Colonic mucosa (tissue), 4 donors: ENCODE measurements around the gene TMEM61. TPM values are rescaled to one million over a fixed set of nuclear protein-coding genes. Genes with fewer than 3 reads are reported as not detected.
A peak's percentile ranks its signal among the peaks of the same experiment; 100 is the strongest.

Experiments
- DNase-seq: peaks from one replicate; pipeline ENCODE4 v3.0.0-alpha.2; 2020
- H3K27ac ChIP-seq: fragments of 200-600 bp; one replicate; pipeline ENCODE4 v1.8.0; 2021
- H3K27me3 ChIP-seq: fragments of 200-600 bp; one replicate; pipeline ENCODE4 v1.8.0; 2021
- H3K36me3 ChIP-seq: fragments of 200-600 bp; one replicate; pipeline ENCODE4 v1.8.0; 2021
- H3K4me1 ChIP-seq: fragments of 200-600 bp; one replicate; pipeline ENCODE4 v1.8.0; 2021; ENCODE audit warnings: mild to moderate bottlenecking
- H3K4me3 ChIP-seq: fragments of 200-600 bp; one replicate; pipeline ENCODE4 v1.8.0; 2021
- H3K9ac ChIP-seq, 2 donors: one replicate each; pipeline ENCODE4 v1.7.0; 2013; ENCODE audit warnings: control low read depth in 2 of 2, low read depth in 2 of 2, low read length in 2 of 2
- H3K9me3 ChIP-seq: fragments of 200-600 bp; one replicate; pipeline ENCODE4 v1.8.0; 2021
- intact Hi-C: fragments of 100-400 bp; cut with DNase I; formaldehyde crosslinking; loops from one replicate; pipeline ENCODE4 v1.14.1; 2022
- total RNA-seq, 2 donors: library from RNA; stranded (reverse); fragmentation: NEBNext Ultra II Directional in 1 of 2; extraction: Animal tissue kit (Norgen Biotek cat#: 25700) in 1 of 2; gene quantifications; one replicate each; pipeline ENCODE4 v1.2.1, GENCODE V29; 2021
- TF ChIP-seq, protein P1 (sequence below): fragments of 200-600 bp; IDR thresholded peaks from one replicate; pipeline ENCODE4 v1.8.0; 2022; ENCODE audit warnings: antibody characterized with exemption, mild to moderate bottlenecking
- donor health status: healthy.
- donor health status: DM: no; HTN: no; CAD: no.
- donor health status: DM: no; HTN: no; CAD: no.

Gene TMEM61
- total RNA-seq, 2 donors from 2014 or later: 11.0 to 13.4 TPM

DNA sequence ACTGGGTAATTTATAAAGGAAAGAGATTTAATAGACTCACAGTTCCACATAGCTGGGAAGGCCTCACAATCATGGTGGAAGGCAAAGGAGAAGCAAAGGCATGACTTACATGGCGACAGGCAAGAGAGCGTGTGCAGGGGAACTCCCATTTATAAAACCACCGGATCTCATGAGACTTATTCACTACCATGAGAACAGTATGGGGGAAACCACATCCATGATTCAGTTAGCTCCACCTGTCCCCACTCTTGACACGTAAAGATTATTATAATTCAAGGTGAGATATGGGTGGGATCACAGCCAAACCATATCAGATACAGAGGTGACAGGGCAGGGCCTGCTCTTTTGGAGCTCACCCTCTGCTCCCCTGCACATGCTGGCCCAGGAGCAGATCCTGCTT is 31.4 kb upstream of the TMEM61 start:
- Histone ChIP-seq H3K9ac (no peak overlapping the region), H3K36me3 (no peaks in the 10 kb centered on the region), H3K9me3 (no peaks in the 10 kb centered on the region), H3K4me1 (no peaks in the 10 kb centered on the region), H3K27me3 (no peaks in the 10 kb centered on the region), H3K27ac (no peak overlapping the region), H3K4me3 (no peak overlapping the region)
- TF ChIP-seq, protein P1, sequence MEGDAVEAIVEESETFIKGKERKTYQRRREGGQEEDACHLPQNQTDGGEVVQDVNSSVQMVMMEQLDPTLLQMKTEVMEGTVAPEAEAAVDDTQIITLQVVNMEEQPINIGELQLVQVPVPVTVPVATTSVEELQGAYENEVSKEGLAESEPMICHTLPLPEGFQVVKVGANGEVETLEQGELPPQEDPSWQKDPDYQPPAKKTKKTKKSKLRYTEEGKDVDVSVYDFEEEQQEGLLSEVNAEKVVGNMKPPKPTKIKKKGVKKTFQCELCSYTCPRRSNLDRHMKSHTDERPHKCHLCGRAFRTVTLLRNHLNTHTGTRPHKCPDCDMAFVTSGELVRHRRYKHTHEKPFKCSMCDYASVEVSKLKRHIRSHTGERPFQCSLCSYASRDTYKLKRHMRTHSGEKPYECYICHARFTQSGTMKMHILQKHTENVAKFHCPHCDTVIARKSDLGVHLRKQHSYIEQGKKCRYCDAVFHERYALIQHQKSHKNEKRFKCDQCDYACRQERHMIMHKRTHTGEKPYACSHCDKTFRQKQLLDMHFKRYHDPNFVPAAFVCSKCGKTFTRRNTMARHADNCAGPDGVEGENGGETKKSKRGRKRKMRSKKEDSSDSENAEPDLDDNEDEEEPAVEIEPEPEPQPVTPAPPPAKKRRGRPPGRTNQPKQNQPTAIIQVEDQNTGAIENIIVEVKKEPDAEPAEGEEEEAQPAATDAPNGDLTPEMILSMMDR: no peak
- no peak for DNase-seq
- intact Hi-C loops: no loop called here

DNA sequence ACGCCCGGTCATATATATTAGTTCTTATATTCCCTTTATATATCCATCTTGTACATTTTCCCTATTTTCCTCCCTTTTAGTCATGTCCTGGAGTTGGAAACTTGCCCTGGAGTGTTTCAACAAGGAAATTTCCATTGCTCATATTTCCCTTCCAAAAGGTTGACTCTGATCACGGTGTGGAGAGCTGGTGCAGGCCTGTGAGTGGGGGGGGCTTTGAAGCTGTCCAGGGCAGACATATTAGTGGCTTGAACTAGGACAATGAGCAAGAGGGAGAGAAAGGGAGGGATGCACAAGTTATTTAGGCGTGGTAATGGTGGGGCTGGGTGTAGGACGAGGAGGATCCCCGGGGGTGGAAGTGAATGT is 30.4 kb upstream of the TMEM61 start:
- Histone ChIP-seq H3K27ac (no peak overlapping the region), H3K9me3 (no peaks in the 10 kb centered on the region), H3K27me3 (no peaks in the 10 kb centered on the region), H3K36me3 (no peaks in the 10 kb centered on the region), H3K4me1 (no peaks in the 10 kb centered on the region), H3K9ac (no peak overlapping the region), H3K4me3 (no peak overlapping the region)
- no peak for DNase-seq
- intact Hi-C loops: loop anchor here (1.0 kb wide), 1 partner anchor 46 kb away; no protein-coding TSS in a partner anchor
- TF ChIP-seq, protein P1: no peak

DNA sequence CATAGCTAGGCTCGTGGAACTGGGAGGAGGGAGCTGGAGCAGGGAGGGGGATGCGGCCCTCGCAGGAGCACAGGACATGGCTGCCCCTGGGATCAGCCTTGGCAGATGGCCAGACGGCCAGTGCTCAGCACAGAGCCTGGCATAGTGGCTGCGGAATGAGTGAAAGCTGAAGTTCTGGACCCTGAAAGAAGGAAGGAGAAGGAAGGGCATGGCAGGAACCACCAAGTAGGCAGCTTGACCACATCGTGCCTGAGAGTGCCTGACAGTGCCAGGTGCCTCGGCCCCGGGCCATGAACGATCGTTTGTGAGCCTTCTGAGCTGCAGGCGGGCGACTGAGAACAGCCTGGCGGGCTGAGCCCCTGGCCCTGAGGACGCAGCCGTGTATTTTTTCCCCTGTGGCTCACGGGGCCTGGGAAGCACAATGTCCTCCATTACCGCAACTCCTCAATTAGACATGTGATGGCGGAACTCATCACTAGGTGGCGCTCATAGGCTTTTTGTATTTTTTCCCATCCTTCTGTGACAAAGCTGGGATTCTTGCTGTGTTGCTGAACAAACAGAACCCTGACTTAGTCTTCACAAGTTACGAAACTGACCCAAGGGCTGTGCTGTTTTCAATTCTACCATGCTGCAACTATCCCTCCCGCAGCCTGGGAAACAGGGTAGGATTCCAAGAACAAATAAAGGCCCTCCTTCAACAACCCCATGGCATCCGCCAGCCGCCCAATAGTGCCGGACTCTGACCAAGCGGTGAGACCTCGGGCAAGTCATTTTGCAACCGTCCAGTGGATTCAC is 29.9 kb upstream of the TMEM61 start:
- Histone ChIP-seq H3K27me3 (no peaks in the 10 kb centered on the region), H3K36me3 (no peaks in the 10 kb centered on the region), H3K4me1 (no peaks in the 10 kb centered on the region), H3K9me3 (no peaks in the 10 kb centered on the region), H3K27ac (no peak overlapping the region), H3K4me3 (no peak overlapping the region), H3K9ac (no peak overlapping the region)
- TF ChIP-seq, protein P1: peak; percentile 64
- DNase-seq: peak; percentile 87
- intact Hi-C loops: loop anchor here (1.0 kb wide), 1 partner anchor 46 kb away; no protein-coding TSS in a partner anchor

DNA sequence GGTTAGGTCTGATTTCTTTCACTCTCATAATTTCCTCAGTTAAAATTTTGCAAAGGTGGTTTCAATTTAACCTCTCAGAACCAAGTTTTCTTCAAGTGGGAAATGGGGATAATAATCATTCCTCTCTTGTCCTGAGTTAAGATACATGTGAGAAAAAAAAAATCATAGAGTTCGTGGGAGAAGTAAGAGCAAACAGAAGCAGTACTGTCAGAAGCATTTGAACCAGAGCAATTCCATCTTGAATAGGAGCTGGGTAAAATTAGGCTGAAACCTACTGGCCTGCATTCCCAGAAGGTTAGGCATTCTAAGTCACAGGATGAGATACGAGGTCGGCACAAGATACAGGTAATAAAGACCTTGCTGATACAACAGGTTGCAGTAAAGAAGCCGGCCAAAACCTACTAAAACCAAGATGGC is 28.6 kb upstream of the TMEM61 start:
- H3K27ac ChIP-seq: no peak overlapping the region
- H3K9me3 ChIP-seq: no peaks in the 10 kb centered on the region
- H3K9ac ChIP-seq: no peak overlapping the region
- no peaks in the 10 kb centered on the region for H3K27me3 ChIP-seq
- intact Hi-C loops: no loop called here
- TF ChIP-seq, protein P1: no peak
- H3K36me3 ChIP-seq: no peaks in the 10 kb centered on the region
- DNase-seq: no peak
- no peak overlapping the region for H3K4me3 ChIP-seq
- no peaks in the 10 kb centered on the region for H3K4me1 ChIP-seq

DNA sequence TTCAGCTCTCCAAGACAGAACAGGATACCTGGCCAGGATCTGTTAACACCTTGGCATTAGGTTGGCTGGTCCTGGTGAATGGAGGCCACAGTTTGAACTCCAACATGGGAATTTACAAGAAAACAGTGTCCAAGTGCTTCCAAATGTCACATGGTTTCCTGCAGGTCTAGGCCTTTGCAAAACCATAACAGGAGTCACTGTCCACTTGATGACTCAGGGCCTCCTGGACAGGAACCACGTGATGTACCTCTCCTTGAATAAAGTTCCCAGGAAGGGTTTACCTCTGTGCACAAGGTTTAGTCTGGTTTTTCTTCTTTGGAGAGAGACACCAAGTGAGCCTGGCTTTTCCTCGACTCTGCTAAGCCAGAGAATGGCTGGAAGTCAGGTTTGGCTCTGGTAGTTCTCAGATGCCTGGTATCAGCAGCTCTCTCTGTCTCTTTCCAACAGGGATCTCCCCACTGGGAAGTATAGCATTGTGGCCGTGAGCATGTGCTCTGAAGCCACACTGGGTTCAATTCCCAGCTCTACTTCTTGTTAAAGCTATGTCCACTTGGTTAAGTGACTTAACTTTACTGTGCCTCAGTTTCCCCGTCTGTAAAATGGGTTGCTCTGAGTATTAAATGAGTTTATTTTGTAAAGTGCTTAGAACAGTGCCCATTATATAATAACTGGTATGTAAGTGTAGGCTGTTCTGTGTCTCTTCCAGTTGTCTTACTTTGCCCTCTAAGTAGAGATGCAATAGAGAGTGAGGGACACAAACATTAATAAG is 27.3 kb upstream of the TMEM61 start:
- no peak overlapping the region for H3K27ac ChIP-seq
- H3K9ac ChIP-seq: no peak overlapping the region
- H3K9me3 ChIP-seq: no peaks in the 10 kb centered on the region
- H3K4me1 ChIP-seq: no peaks in the 10 kb centered on the region
- H3K27me3 ChIP-seq: no peaks in the 10 kb centered on the region
- no peaks in the 10 kb centered on the region for H3K36me3 ChIP-seq
- TF ChIP-seq, protein P1: no peak
- intact Hi-C loops: no loop called here
- DNase-seq: no peak
- H3K4me3 ChIP-seq: no peak overlapping the region
